GM19395 (cell line): ENCODE data around the gene UROC1.

ENCODE experiments used
- ATAC-seq: cut with Tn5 transposase; IDR thresholded peaks from one replicate; pipeline ENCODE4 v1.9.1; 2021; ENCODE audit warnings: mild to moderate bottlenecking, moderate library complexity; ENCODE audit not compliant: unreplicated experiment

Gene UROC1

DNA sequence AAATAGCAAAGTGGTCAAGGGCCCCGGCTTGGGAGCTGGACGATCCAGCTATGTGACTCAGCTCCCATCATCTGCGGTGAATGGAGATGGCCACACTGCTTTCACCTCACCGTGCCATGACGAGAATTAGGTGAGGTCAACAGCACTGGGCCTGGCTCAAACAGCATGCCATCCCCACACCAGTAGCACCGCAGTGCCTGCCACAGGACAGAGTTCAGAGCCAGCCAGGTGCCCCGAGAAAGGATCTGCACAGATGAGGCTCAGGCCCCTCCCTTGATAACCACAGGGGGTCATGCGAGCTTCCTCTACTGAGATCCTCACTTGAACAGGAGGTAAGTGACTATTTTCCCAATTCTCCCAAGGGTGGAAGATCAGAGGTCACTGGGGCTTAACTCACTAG lies 71.3 kb downstream of the UROC1 start:
- ATAC-seq: no peak

DNA sequence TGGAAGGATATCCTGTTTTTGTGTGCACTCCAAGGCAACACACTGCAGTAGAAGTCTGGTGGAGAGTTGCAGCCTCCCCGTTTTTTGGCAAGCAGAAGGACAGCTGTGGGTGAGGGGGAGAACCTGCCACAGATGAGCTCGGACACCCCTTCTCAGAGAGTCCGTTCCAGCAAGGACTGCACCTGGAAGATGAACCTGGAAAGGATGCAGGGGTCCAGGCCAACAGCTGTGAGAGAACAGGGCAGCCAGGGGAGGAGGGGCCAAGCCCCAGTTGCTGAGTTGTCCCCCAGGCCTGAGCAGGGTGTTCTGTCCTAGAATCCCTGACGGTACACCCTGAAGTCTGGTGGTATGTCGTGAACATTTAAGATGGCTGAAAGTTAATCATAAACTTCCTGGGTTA lies 72.1 kb downstream of the UROC1 start:
- ATAC-seq: no peak

DNA sequence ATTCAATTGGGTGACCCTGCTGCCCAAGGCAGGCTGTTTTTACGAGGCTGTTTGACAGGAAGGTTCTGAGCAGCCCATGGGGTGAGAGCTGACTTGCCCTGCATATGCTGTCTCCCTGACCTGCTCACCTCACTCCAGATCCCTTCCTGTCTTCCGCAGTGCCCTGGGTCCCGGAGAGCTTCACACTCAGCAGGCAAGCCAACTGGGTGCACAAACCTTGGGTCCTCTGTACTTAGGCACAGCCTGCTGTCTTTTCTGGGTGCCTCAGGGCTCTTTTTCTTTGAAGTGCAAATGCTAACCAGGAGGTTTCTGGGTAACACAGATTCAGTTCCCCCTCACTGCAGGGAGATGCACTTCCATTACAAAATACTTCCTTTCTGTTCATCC lies 74.7 kb downstream of the UROC1 start:
- no peak for ATAC-seq

- no peak for ATAC-seq
Observed at GRCh38 chr3:126442094-126442855, 75.3 kb downstream of the UROC1 start.

- no peak for ATAC-seq
Observed at GRCh38 chr3:126441256-126441880, 76.2 kb downstream of the UROC1 start.

GRCh38 chr3:126440709-126440995 lies 76.9 kb downstream of the UROC1 start:
- ATAC-seq: no peak

GRCh38 chr3:126439968-126440708 lies 77.4 kb downstream of the UROC1 start:
- ATAC-seq: no peak

DNA sequence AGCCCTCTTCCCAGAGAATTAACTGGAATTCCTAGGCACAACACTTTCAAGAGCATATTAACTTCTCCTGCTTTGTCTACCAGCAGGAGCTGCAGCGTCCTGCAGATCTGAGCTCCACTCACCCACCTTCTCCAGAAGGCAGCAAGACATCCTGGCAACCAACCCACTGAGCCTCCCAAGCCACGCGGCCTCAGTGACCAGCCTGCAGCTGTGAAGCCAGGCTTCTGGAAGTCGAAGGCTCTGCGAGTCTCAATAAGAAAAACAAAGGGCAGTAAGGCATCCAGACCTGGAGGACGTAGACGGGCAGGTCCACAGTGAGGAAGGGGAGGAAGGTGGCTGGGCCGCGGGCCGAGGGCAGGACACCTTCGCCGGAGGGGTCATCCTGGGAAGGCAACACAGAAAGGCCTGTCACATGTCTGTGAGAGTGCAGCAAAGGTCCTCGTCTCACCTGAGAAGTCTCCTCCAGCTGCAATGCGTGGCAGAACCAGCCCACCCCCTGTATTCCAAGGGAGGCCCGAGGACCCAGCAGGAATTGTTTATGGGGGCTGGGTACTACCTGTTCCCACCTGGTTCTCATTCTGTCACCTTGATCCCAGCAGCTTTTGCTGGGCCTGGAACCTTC lies 78.1 kb downstream of the UROC1 start:
- no peak for ATAC-seq

DNA sequence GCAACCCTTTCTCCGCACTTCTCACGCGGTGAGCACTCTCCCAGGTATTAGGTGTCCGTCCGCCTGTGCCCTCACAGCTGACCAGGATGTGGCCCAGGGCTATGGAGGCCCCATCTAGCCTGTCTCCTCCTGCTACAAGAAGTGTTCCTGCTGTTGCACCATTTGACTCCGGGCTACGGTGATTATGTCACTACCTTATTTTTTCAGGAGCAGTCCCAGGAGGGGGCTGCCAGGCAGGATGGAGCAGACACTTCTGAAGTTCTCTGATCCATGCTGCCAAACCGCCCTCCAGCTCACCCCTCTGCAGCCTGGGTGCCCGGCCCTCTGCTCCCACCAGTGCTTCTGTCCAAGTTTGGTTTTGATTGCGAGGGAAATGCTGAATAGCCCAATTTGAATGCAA lies 78.8 kb downstream of the UROC1 start:
- ATAC-seq: no peak

DNA sequence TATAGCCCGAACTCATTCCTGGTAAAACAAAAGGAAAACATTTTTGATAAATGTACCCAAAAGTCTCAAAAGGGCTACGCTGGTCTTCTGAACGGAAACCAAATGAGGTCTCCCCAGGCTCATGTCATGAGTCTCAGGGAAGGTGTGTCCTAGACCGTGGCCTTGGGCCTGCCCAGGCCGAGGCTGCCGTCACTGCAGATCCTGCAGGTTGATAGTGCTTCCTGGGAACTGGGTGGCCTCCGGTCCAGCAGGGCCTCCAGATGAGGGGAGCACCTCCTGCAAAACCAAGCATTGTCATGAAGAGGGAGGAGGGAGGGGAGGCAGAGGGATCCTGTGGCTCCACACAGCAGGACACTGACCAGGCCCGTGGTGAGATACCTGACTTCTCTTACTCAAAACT lies 79.4 kb downstream of the UROC1 start:
- ATAC-seq: no peak

DNA sequence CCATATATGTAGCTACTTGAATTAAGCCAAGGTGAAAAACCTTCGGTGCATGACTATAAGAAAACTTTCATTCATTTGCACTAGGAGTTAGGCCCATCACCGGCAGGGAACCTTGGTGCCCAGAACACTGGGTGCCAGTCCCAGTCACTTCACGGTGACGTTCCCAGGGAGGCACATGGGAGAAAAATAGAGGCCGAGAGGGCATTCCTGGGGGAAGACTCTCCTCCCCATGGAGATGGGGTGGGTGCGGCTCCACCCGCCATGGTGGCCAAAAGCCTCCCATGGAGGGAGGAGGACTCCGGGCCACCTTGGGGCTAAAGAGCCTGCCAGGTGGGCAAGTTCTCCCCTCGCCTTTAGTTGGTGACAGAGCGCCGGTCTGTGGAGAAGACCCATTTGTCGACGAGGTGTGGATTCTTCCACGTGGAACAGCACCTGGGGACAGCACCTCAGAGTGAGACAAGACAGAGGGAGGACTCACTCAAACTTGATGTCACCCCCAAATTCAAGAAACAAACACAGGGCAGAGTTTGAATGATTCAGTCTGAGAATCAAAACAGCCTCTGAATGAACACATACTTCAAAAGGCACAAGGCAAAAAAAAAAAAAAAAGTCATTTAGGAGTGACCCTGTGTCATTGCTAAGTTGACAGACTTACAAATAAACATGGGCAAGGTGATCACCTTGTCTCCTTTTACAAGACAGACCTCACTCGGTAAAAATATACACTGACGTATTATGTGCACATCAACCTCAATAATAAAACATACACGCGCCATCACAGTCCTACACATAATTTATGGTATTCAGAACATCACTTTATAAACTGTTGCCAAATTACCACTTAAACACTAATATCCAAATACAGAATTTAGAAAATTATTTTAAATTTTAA lies 80.5 kb downstream of the UROC1 start:
- ATAC-seq: no peak

GRCh38 chr3:126435456-126436315 lies 81.9 kb downstream of the UROC1 start:
- no peak for ATAC-seq

DNA sequence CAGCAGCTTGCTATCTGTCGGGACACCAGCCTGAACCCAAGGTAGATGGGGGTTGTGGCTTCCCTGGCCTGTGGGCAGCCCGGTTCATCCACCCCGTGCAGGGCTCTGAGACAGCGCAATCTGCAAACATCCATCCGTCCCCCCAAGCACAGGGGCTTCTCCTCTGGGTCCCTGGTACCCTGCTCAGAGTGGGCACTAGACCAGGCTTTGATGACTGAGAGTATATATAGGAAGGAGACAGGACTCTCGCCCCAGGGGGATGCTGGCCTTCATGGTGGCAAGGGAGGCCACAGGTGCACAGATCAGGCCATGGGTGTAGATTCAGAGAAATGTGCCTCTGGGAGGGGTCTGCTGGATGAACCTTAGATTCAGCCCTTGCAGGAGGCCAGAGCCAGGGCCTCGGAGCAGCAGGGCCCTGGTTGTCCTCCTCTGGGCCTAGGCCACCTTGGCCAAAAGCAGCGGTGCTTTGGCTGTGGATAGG lies 82.6 kb downstream of the UROC1 start:
- no peak for ATAC-seq

- no peak for ATAC-seq
Observed at GRCh38 chr3:126434264-126434590, 83.3 kb downstream of the UROC1 start.

- no peak for ATAC-seq
Observed at GRCh38 chr3:126433496-126434263, 83.9 kb downstream of the UROC1 start.

DNA sequence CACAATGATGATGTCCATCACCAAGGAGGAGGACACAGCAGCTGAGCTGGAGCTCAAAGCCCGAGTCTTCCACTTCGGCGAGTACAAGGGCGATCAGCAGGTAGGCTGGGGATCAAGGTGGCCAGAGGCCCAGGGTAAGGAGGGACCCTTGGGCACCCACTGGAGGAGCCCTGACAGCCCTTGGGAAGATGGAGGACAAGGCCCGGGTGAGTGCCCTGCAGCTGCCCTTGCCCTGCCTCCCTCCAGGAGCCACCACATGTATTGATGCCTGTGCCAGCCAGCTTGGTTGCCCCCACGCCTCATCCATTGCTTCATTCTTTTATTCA lies 84.5 kb downstream of the UROC1 start:
- ATAC-seq: no peak

DNA sequence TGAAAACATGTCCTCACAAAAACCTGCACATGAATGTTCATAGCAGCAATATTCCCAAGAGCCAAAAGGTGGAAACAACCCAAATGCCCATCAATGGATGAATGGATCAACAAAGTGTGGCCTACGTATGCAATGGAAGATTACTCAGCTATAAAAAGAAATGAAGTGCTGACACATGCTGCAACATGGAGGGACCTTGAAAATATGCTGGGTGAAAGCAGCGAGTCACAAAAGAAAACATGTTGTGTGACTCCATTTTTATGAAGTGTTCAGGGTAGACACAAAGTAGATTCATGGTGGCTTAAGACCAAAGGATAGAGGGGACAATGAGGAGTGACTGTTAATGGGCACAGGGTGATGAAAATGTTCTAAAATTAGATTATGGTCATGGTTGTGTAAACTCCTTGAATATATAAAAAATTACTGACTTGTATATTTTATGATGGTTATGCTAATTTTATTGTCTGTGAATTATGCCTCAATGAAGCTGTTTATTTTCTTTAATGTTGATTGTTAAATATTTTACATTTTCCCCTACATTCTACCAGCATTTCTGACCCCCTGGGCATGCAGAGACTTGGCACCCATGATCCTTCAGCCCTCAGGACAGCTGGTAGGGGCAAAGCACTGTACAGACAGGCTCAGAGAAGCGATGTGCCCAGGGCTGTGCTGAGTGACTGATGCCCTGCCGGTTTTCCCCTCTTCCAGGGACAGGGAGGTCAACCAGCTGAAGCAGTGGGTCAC lies 85.0 kb downstream of the UROC1 start:
- no peak for ATAC-seq
